ENCODE data around the gene CDH4. TPM values are rescaled to one million over a fixed set of nuclear protein-coding genes. Genes with fewer than 3 reads are reported as not detected.

The CDH4 gene
- total and polyA plus RNA-seq, 9 of the 15 experiments (the other 6 are each of a cell fraction or from before 2014, with no cell fraction given), result 0.04 TPM; not detected in 8

- no peaks in the 10 kb centered on the region for H3K9me1 ChIP-seq (ENCODE audit: control insufficient read depth, insufficient read depth, low read length)
- no peak overlapping the region for H3K4me3 ChIP-seq
- TF ChIP-seq ESRRA (IDR thresholded peaks at IDR 0.05; ENCODE audit: borderline replicate concordance, low read depth) (no peak), NFE2L1 (tag; IDR thresholded peaks at IDR 0.05; ENCODE audit: borderline replicate concordance, low read depth) (no peak), TAL1 (IDR thresholded peaks at IDR 0.05) (no peak), SMARCB1 (IDR thresholded peaks at IDR 0.05; ENCODE audit: insufficient read length, low read depth) (no peak), POLR2AphosphoS2 (IDR thresholded peaks at IDR 0.05; ENCODE audit: low read length) (no peak), ZNF23 (CRISPR knock-in tag; IDR thresholded peaks at IDR 0.05) (no peak), ETV1 (tag; conservative IDR thresholded peaks at IDR 0.05; ENCODE audit: low read depth) (no peak), BRF2 (IDR thresholded peaks at IDR 0.05; ENCODE audit: borderline replicate concordance, insufficient read depth, insufficient read length) (no peak), ZNF146 (CRISPR knock-in tag; IDR thresholded peaks at IDR 0.05; ENCODE audit: unreplicated experiment) (no peak), MNT (conservative IDR thresholded peaks at IDR 0.05) (no peak), CREB3 (tag; conservative IDR thresholded peaks at IDR 0.05; ENCODE audit: low read depth) (no peak), ARNT (IDR thresholded peaks at IDR 0.05) (no peak), ADNP (tag; IDR thresholded peaks at IDR 0.05) (no peak), TOE1 (IDR thresholded peaks at IDR 0.05; ENCODE audit: borderline replicate concordance) (no peak), TOE1 (CRISPR knock-in tag; IDR thresholded peaks at IDR 0.05; ENCODE audit: borderline replicate concordance, low read depth) (no peak), TGIF2 (CRISPR knock-in tag; IDR thresholded peaks at IDR 0.05) (no peak), ZNF3 (CRISPR knock-in tag; IDR thresholded peaks at IDR 0.05) (no peak), HSF4 (CRISPR knock-in tag; IDR thresholded peaks at IDR 0.05; ENCODE audit: borderline replicate concordance) (no peak), ZNF133 (CRISPR knock-in tag; IDR thresholded peaks at IDR 0.05) (no peak)
- in situ Hi-C loops (cut with MboI), result no loop called here
- peaks cover 18 to 61% of the 10 kb centered on the region in 2 experiments for H3K27me3 ChIP-seq (ENCODE audit: control insufficient read depth in 2 of 2, insufficient read depth in 2 of 2, low read length in 2 of 2)
- no peaks in the 10 kb centered on the region for H3K9me3 ChIP-seq (replicated peaks; ENCODE audit: control insufficient read depth, insufficient read depth, low read depth, low read length)
- BruUV-seq (replicated peaks), result no TSS peak
- POLR2A ChIA-PET, result no interaction called here
- no peaks in the 10 kb centered on the region for H3K79me2 ChIP-seq (ENCODE audit: control insufficient read depth, insufficient read depth, low read length)
- under 1% methylated on average over 22 of the region's 22 CpGs for whole genome bisulfite sequencing (ENCODE audit: insufficient coverage, low coverage, missing lambda C conversion rate)
- H4K20me1 ChIP-seq (replicated peaks; ENCODE audit: control insufficient read depth, insufficient read depth, low read length), result peaks cover 11% of the 10 kb centered on the region
- no peak overlapping the region for H2AFZ ChIP-seq (ENCODE audit: low read depth, low read length)
- CTCF ChIA-PET (ENCODE audit: low intra/inter-chr PET ratio), result no interaction called here
- no peaks in the 10 kb centered on the region for H3K4me1 ChIP-seq (replicated peaks in 1 of 2; ENCODE audit: control insufficient read depth in 2 of 2, insufficient read depth in 2 of 2, low read length in 2 of 2)
- intact Hi-C loops (cut with micrococcal nuclease), result no loop called here
- DNase-seq (ENCODE audit: extremely low read depth in 1 of 4, low spot score in 3 of 4), result no peak
- H3K36me3 ChIP-seq (ENCODE audit: control insufficient read depth, insufficient read depth, low read length), result no peaks in the 10 kb centered on the region
- no peak overlapping the region for H3K4me2 ChIP-seq (ENCODE audit: insufficient read depth, low read length)
- H3K9ac ChIP-seq (ENCODE audit: insufficient read depth in 1 of 2, low read depth in 2 of 2, low read length in 2 of 2), result no peak overlapping the region
- no peak overlapping the region for H3K27ac ChIP-seq (ENCODE audit: extremely low read depth, low read depth, low read length)
- no peak for ATAC-seq
- no peak for FAIRE-seq
Measured at GRCh38 chr20:61759286-61760065, 507.4 kb downstream of the CDH4 start.
